Duodenal mucosa (tissue), 2 donors: ENCODE data around the gene PROB1.
"Not testable (repeated sequence)": the region's sequence is repeated elsewhere in the genome, so short reads cannot be mapped to it uniquely, and the experiment has no call there.

Experiments used
- H3K27ac ChIP-seq: one replicate; pipeline ENCODE4 v1.7.0; 2013; ENCODE audit warnings: low read depth, low read length
- H3K27me3 ChIP-seq, 2 donors: one replicate each; pipeline ENCODE4 v1.7.0; 2013; ENCODE audit warnings: low read length in 2 of 2, control low read depth in 1 of 2; ENCODE audit not compliant: insufficient read depth in 2 of 2, control insufficient read depth in 1 of 2
- H3K36me3 ChIP-seq, 2 donors: one replicate each; pipeline ENCODE4 v1.7.0; 2013; ENCODE audit warnings: low read length in 2 of 2, control low read depth in 1 of 2; ENCODE audit not compliant: insufficient read depth in 2 of 2, control insufficient read depth in 1 of 2
- H3K4me1 ChIP-seq, 2 donors: one replicate each; pipeline ENCODE4 v1.7.0; 2013; ENCODE audit warnings: low read length in 2 of 2, control low read depth in 1 of 2; ENCODE audit not compliant: insufficient read depth in 2 of 2, control insufficient read depth in 1 of 2
- H3K4me3 ChIP-seq, 2 donors: one replicate each; pipeline ENCODE4 v1.7.0; 2013; ENCODE audit warnings: low read length in 2 of 2, low read depth in 1 of 2
- H3K9ac ChIP-seq, 2 donors: one replicate each; pipeline ENCODE4 v1.7.0; 2013; ENCODE audit warnings: low read length in 2 of 2, low read depth in 1 of 2
- H3K9me3 ChIP-seq, 2 donors: one replicate each; pipeline ENCODE4 v1.7.0; 2013; ENCODE audit warnings: low read length in 2 of 2, control low read depth in 1 of 2; ENCODE audit not compliant: control insufficient read depth in 1 of 2

The PROB1 gene

DNA sequence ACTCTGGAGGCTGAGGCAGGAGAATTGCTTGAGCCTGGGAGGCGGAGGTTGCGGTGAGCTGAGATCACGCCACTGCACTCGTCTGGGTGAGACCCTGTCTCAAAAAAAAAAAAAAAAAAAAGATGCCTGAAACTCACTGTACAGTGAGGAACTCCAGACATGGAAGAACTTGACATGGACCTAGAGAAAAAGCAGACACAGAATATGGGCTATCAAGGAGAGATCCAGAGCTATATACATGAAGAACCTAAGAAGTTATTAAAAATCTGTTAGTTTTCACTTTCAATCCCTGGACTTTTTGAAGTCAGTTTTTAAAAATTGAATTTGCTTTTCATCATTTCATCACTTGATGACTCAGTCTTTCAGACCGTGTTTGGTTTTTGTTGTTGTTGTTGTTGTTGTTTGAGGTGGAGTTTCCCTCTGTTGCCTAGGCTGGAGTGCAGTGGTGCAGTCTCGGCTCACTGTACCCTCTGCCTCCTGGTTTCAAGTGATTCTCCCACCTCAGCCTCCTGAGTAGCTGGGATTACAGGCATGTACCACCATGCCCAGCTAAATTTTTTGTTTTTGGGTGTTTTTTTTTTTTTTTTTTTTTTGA lies 33.0 kb downstream of the PROB1 start:
- Histone ChIP-seq H3K9ac (no peak overlapping the region), H3K36me3 (peaks cover 16 to 36% of the 10 kb centered on the region in 2 donors), H3K9me3 (no peaks in the 10 kb centered on the region), H3K27me3 (no peaks in the 10 kb centered on the region), H3K4me3 (no peak overlapping the region), H3K4me1 (no peaks in the 10 kb centered on the region), H3K27ac (no peak overlapping the region)

DNA sequence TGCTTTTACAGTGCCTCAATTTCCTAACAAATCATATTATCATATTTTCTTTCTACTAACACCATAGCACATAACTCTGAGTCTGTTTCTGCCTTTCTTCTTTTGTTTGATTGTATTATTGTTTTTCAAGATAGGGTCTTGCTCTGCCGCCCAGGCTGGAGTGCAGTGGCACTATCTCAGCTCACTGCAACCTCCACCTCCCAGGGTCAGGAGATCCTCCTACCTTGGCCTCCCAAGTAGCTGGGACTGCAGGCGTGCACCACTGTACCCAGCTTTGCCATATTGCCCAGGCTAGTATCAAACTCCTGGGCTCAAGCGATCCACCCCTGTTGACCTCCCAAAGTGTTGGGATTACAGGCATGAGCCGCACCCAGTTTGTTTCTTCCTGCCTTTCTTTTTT lies 34.5 kb downstream of the PROB1 start:
- Histone ChIP-seq H3K27ac (no peak overlapping the region), H3K36me3 (peaks cover 16 to 22% of the 10 kb centered on the region in 2 donors), H3K4me3 (no peak overlapping the region), H3K9ac (no peak overlapping the region), H3K27me3 (no peaks in the 10 kb centered on the region), H3K4me1 (no peaks in the 10 kb centered on the region), H3K9me3 (no peaks in the 10 kb centered on the region)

DNA sequence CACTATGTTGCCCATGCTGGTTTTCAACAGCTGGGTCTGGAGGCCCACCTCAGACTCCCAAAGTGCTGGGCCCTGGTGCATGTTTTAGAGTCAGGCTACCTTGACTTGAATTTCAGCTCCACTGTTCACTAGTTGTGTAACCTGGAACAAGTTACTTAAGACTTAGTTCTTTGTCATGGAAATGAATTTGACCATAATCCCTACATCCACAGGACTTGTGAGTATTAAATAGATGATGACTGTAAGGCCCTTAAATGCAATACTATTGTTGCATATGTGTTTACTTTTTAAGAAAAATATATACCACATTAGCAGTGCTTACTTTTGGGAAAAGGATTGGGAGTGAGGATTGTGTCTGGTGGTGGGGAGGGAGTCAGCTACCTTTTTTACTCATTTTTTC lies 36.8 kb downstream of the PROB1 start:
- no peak overlapping the region for H3K27ac ChIP-seq
- H3K36me3 ChIP-seq: peaks cover 1 to 6% of the 10 kb centered on the region in 2 donors
- H3K27me3 ChIP-seq: no peaks in the 10 kb centered on the region
- no peaks in the 10 kb centered on the region for H3K9me3 ChIP-seq
- H3K4me1 ChIP-seq: no peaks in the 10 kb centered on the region
- no peak overlapping the region for H3K4me3 ChIP-seq
- H3K9ac ChIP-seq: no peak overlapping the region

DNA sequence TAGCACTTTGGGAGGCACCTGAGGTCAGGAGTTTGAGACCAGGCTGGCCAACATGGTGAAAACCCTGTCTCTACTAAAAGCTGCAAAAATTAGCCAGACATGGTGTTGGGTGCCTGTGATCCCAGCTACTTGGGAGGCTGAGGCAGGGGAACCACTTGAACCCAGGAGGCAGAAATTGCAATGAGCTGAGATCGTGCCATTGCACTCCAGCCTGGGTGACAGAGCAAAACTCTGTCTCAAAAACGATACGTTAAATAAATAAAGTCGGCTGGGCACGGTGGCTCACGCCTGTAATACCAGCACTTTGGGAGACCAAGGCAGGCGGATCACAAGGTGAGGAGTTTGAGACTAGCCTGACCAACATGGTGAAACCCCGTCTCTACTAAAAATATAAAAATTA lies 39.0 kb downstream of the PROB1 start:
- H3K4me1 ChIP-seq, H3K36me3 ChIP-seq, H3K9ac ChIP-seq, H3K27ac ChIP-seq, H3K27me3 ChIP-seq, H3K9me3 ChIP-seq, H3K4me3 ChIP-seq: not testable (repeated sequence)

DNA sequence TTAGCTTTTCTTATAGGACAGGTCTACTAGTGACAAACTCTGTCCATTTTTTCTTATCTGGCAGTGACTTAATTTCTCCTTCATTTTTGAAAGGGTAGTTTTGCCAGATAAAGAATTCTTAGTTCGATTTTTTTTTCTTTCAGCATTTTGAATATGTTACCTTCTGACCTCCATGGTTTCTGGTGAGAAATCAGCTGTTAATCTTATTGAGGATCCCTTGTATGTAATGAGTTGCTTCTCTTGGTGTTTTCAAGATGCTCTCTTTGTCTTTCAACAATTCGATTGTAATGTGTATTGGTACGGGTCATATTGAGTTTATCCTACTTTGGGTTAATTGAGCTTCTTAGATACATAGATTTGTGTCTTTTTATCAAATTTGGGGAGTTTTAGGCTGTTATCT lies 40.7 kb downstream of the PROB1 start:
- H3K4me1 ChIP-seq: peaks cover 0 to 3% of the 10 kb centered on the region in 2 donors
- no peak overlapping the region for H3K27ac ChIP-seq
- H3K27me3 ChIP-seq: no peaks in the 10 kb centered on the region
- H3K9me3 ChIP-seq: no peaks in the 10 kb centered on the region
- H3K36me3 ChIP-seq: peaks cover 0 to 4% of the 10 kb centered on the region in 2 donors
- H3K4me3 ChIP-seq: no peak overlapping the region
- H3K9ac ChIP-seq: no peak overlapping the region

DNA sequence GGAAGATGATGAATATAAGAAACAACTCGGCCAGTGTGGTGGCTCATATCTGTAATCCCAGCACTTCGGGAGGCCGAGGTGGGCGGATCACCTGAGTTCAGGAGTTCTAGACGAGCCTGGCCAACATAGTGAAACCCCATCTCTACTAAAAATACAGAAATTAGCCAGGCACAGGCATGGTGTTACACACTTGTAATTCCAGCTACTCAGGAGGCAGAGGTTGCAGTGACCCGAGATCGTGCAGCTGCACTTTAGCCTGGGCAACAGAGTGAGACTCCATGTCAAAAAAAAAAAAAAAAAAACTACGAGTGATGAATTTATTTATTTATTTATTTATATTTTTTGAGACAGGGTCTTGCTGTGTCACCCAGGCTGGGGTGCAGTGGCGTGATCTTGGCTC lies 47.0 kb downstream of the PROB1 start:
- H3K27ac ChIP-seq, H3K36me3 ChIP-seq, H3K9ac ChIP-seq, H3K9me3 ChIP-seq, H3K27me3 ChIP-seq, H3K4me3 ChIP-seq: not testable (repeated sequence)
- H3K4me1 ChIP-seq: peaks cover 6 to 18% of the 10 kb centered on the region in 2 donors

DNA sequence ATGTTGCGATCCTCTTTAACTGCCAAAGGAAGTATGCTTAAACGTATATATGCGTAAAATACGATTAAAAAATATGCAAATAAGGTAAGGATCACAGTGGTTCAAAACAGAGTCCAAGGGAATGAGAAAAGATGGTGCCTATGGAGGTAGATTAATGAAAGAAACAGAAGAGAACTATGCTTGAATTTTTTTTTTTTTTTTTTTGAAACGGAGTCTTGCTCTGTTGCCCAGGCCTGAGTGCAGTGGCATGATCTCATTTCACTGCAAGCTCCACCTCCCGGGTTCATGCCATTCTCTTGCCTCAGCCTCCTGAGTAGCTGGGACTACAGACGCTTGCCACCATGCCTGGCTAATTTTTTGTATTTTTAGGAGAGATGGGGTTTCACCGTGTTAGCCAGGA lies 49.5 kb downstream of the PROB1 start:
- H3K36me3 ChIP-seq: not testable (repeated sequence)
- H3K4me1 ChIP-seq: peaks cover 17 to 27% of the 10 kb centered on the region in 2 donors

DNA sequence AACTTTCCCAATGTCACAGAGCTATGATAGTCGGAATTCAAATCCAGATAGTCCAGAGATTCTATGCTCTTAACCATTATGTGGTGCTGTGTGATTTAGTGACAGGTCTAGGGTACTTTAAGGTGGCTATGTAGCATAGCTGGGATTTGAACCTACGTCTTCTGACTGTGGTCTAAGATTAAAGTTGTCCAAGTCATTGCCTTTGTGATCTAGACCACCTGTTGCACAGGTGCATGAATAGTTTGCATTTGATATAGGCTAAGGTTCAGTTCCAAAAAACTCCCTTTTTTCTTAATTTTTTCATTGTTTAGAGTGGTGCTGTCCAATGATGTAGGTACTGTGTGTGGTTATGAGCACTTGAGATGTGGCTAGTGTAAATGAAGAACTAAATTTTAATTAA lies 50.7 kb downstream of the PROB1 start:
- Histone ChIP-seq H3K4me3 (no peak overlapping the region), H3K9ac (no peak overlapping the region), H3K27me3 (no peaks in the 10 kb centered on the region), H3K36me3 (no peaks in the 10 kb centered on the region), H3K4me1 (peaks cover 17 to 27% of the 10 kb centered on the region in 2 donors), H3K9me3 (no peaks in the 10 kb centered on the region), H3K27ac (no peak overlapping the region)

More for the DNA sequence above, 49.5 kb downstream of the PROB1 start:
- not testable (repeated sequence) for H3K4me3 ChIP-seq, H3K27ac ChIP-seq, H3K27me3 ChIP-seq, H3K9ac ChIP-seq, H3K9me3 ChIP-seq

DNA sequence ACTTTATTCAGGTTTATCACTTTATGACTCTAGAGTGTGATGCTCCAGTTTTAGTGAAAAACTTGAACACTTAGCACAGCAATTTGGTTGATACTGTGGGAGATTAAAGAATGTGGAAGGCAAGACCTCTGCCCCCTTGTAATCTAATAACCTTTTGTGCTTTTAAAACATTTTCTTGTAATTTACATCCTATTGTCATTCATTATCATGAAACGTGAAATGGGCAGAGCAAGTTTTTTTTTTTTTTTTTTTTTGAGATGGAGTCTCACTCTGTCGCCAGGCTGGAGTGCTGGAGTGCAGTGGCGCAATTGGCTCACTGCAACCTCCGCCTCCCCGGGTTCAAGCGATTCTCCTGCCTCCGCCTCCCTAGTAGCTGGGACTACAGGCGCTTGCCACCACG lies 51.4 kb downstream of the PROB1 start:
- peak overlapping the region in 1 of 2 donors; percentile 98 for H3K9ac ChIP-seq

DNA sequence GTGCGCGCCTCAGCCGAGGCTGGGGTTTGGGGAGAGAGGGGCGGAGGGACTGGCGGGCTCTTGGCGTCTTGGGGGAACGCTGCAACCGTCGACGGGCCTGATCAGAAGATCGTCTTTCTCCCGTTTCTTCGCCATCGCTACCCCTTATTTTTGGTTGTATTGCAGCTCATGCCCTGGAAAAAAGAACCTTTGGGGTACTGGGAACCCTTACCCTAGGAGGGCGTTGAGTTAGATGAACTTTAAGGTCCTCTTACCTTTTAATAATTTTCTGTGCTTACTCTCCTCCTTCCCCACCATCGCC lies 52.5 kb downstream of the PROB1 start:
- no peaks in the 10 kb centered on the region for H3K27me3 ChIP-seq
- peak overlapping the region; percentile 96 to 98 for H3K9ac ChIP-seq
- H3K9me3 ChIP-seq: no peaks in the 10 kb centered on the region
- no peak overlapping the region for H3K27ac ChIP-seq
- H3K4me3 ChIP-seq: peak overlapping the region; percentile 90 to 96
- H3K4me1 ChIP-seq: peaks cover 17 to 27% of the 10 kb centered on the region in 2 donors
- H3K36me3 ChIP-seq: no peaks in the 10 kb centered on the region

More for the DNA sequence above, 51.4 kb downstream of the PROB1 start:
- Histone ChIP-seq H3K4me3 (peak overlapping the region; percentile 90 to 96), H3K4me1 (peaks cover 17 to 27% of the 10 kb centered on the region in 2 donors), H3K27me3 (no peaks in the 10 kb centered on the region), H3K9me3 (no peaks in the 10 kb centered on the region), H3K36me3 (no peaks in the 10 kb centered on the region), H3K27ac (no peak overlapping the region)
